H9 (cell line): ENCODE measurements around the gene LHFPL6. TPM values are rescaled to one million over a fixed set of nuclear protein-coding genes. Genes with fewer than 3 reads are reported as not detected.
A peak's percentile ranks its signal among the peaks of the same experiment; 100 is the strongest.

Source experiments
- DNase-seq: peaks from one replicate; pipeline ENCODE4 v3.0.0-alpha.2; 2017
- H2AFZ ChIP-seq: one replicate; pipeline ENCODE4 v1.6.1; 2013; ENCODE audit warnings: mild to moderate bottlenecking, low read length, control low read depth, moderate library complexity
- H2AK5ac ChIP-seq: 2 replicates; pipeline ENCODE4 v1.6.1; 2013; ENCODE audit warnings: low read length, control low read depth, mixed read lengths; ENCODE audit not compliant: insufficient read length
- H2BK120ac ChIP-seq: one replicate; pipeline ENCODE4 v1.6.1; 2013; ENCODE audit warnings: low read depth, mild to moderate bottlenecking, low read length, control low read depth, inconsistent platforms; ENCODE audit not compliant: poor library complexity, severe bottlenecking
- H2BK12ac ChIP-seq: 2 replicates; pipeline ENCODE4 v1.6.1; 2013; ENCODE audit warnings: low read length, control low read depth, mixed read lengths, low read depth; ENCODE audit not compliant: insufficient read length
- H2BK15ac ChIP-seq: 2 replicates; pipeline ENCODE4 v1.6.1; 2013; ENCODE audit warnings: low read depth, low read length, control low read depth
- H2BK20ac ChIP-seq: one replicate; pipeline ENCODE4 v1.6.1; 2013; ENCODE audit warnings: low read depth, mild to moderate bottlenecking, low read length, control low read depth, inconsistent platforms; ENCODE audit not compliant: poor library complexity, severe bottlenecking
- H2BK5ac ChIP-seq: 2 replicates; pipeline ENCODE4 v1.6.1; 2013; ENCODE audit warnings: low read length, control low read depth, mixed read lengths; ENCODE audit not compliant: insufficient read length
- H3K14ac ChIP-seq: 2 replicates; pipeline ENCODE4 v1.6.1; 2013; ENCODE audit warnings: low read length, control low read depth; ENCODE audit not compliant: insufficient read depth
- H3K18ac ChIP-seq: 2 replicates; pipeline ENCODE4 v1.6.1; 2013; ENCODE audit warnings: low read depth, mild to moderate bottlenecking, mixed read lengths, low read length, control low read depth; ENCODE audit not compliant: insufficient read length
- H3K23ac ChIP-seq: 2 replicates; pipeline ENCODE4 v1.6.1; 2013; ENCODE audit warnings: low read length, control low read depth, mixed read lengths, low read depth; ENCODE audit not compliant: insufficient read length
- H3K23me2 ChIP-seq: 2 replicates; pipeline ENCODE4 v1.6.1; 2013; ENCODE audit warnings: low read depth, mild to moderate bottlenecking, mixed read lengths, low read length, control low read depth; ENCODE audit not compliant: insufficient read length, poor library complexity, severe bottlenecking
- H3K27ac ChIP-seq: 2 replicates; pipeline ENCODE4 v1.5.1; 2013; ENCODE audit warnings: low read length, control low read depth, mixed read lengths, low read depth; ENCODE audit not compliant: insufficient read length
- H3K27me3 ChIP-seq: 2 replicates; pipeline ENCODE4 v1.6.1; 2013; ENCODE audit warnings: low read length, control low read depth, inconsistent platforms; ENCODE audit not compliant: insufficient read depth
- H3K4ac ChIP-seq: 2 replicates; pipeline ENCODE4 v1.6.1; 2013; ENCODE audit warnings: low read depth, mild to moderate bottlenecking, control low read depth, inconsistent platforms, low read length, moderate library complexity
- H3K4me1 ChIP-seq: 2 replicates; pipeline ENCODE4 v1.6.1; 2013; ENCODE audit warnings: low read length, control low read depth, inconsistent platforms; ENCODE audit not compliant: insufficient read depth
- H3K4me2 ChIP-seq: 2 replicates; pipeline ENCODE4 v1.6.1; 2013; ENCODE audit warnings: low read length, control low read depth, mixed read lengths; ENCODE audit not compliant: insufficient read length, insufficient read depth
- H3K56ac ChIP-seq: 2 replicates; pipeline ENCODE4 v1.6.1; 2013; ENCODE audit warnings: low read depth, mild to moderate bottlenecking, mixed read lengths, low read length, control low read depth; ENCODE audit not compliant: insufficient read length
- H3K79me1 ChIP-seq: 2 replicates; pipeline ENCODE4 v1.6.1; 2013; ENCODE audit warnings: low read depth, mild to moderate bottlenecking, moderate library complexity, low read length, control low read depth, inconsistent platforms; ENCODE audit not compliant: insufficient read depth, poor library complexity, severe bottlenecking
- H3K79me2 ChIP-seq: 2 replicates; pipeline ENCODE4 v1.6.1; 2013; ENCODE audit warnings: low read length, control low read depth, inconsistent platforms; ENCODE audit not compliant: insufficient read depth
- H3K9ac ChIP-seq: 2 replicates; pipeline ENCODE4 v1.6.1; 2013; ENCODE audit warnings: low read length, control low read depth, mixed read lengths; ENCODE audit not compliant: insufficient read length; ENCODE audit errors: extremely low read depth
- H3K9me3 ChIP-seq: one replicate; pipeline ENCODE4 v1.6.1; 2013; ENCODE audit warnings: low read depth, low read length, inconsistent platforms; ENCODE audit not compliant: control insufficient read depth
- H3T11ph ChIP-seq: one replicate; pipeline ENCODE4 v1.6.1; 2013; ENCODE audit warnings: mild to moderate bottlenecking, low read length, control low read depth, inconsistent platforms
- H4K20me1 ChIP-seq: one replicate; pipeline ENCODE4 v1.6.1; 2013; ENCODE audit not compliant: control insufficient read depth, insufficient read length, insufficient read depth
- H4K5ac ChIP-seq: 2 replicates; pipeline ENCODE4 v1.6.1; 2013; ENCODE audit warnings: low read depth, mild to moderate bottlenecking, mixed read lengths, low read length, control low read depth; ENCODE audit not compliant: insufficient read length
- H4K8ac ChIP-seq: replicated peaks from 2 replicates; pipeline ENCODE4 v1.6.1; 2013; ENCODE audit warnings: low read length, control low read depth, mixed read lengths, low read depth; ENCODE audit not compliant: insufficient read length
- H4K91ac ChIP-seq: 2 replicates; pipeline ENCODE4 v1.6.1; 2013; ENCODE audit warnings: low read depth, mild to moderate bottlenecking, moderate library complexity, mixed read lengths, low read length, control low read depth; ENCODE audit not compliant: insufficient read length
- H3K27ac Mint-ChIP-seq, 3 experiments: 2 replicates in 2 of 3; 3 replicates in 1 of 3; pipeline ENCODE4 v1.8.0; 2020 to 2021; ENCODE audit warnings: mixed read lengths in 3 of 3, mild to moderate bottlenecking in 1 of 3, moderate library complexity in 1 of 3
- H3K27me3 Mint-ChIP-seq: 2 replicates; pipeline ENCODE4 v1.8.0; 2021; ENCODE audit warnings: low read depth, mild to moderate bottlenecking, moderate library complexity, mixed read lengths
- H3K36me3 Mint-ChIP-seq, 3 experiments: 2 replicates in 2 of 3; 3 replicates in 1 of 3; pipeline ENCODE4 v1.8.0; 2020 to 2021; ENCODE audit warnings: low read depth in 3 of 3, mixed read lengths in 3 of 3; ENCODE audit not compliant: insufficient read depth in 1 of 3
- H3K4me1 Mint-ChIP-seq, 2 experiments: 2 replicates each; pipeline ENCODE4 v1.8.0; 2020; ENCODE audit warnings: mixed read lengths in 2 of 2
- H3K4me3 Mint-ChIP-seq, 2 experiments: 2 replicates in 1 of 2; 3 replicates in 1 of 2; pipeline ENCODE4 v1.8.0; 2020 to 2021; ENCODE audit warnings: mild to moderate bottlenecking in 2 of 2, mixed read lengths in 2 of 2, moderate library complexity in 1 of 2
- H3K9me3 Mint-ChIP-seq, 2 experiments: 2 replicates in 1 of 2; 3 replicates in 1 of 2; pipeline ENCODE4 v1.8.0; 2020; ENCODE audit warnings: mild to moderate bottlenecking in 2 of 2, mixed read lengths in 2 of 2, moderate library complexity in 1 of 2
- WGBS: extraction: QIAGEN DNeasy Blood & Tissue Kit; methylation state at CpG from one replicate; pipeline ENCODE4 v1.1.7; 2013; ENCODE audit warnings: missing lambda C conversion rate, low lambda C conversion rate, mixed read lengths; ENCODE audit not compliant: insufficient read length; ENCODE audit errors: extremely low coverage; 5-methylcytosine and 5-hydroxymethylcytosine counted together
- total RNA-seq: library from RNA; stranded (reverse); gene quantifications from 2 replicates; pipeline ENCODE4 v1.2.1, GENCODE V29; 2021
- TF ChIP-seq, protein P1 (sequence below): fragments of 200-600 bp; sonication (generic); conservative IDR thresholded peaks from 3 replicates; pipeline ENCODE4 v1.8.0; 2021; ENCODE audit warnings: antibody characterized with exemption, mild to moderate bottlenecking

The LHFPL6 gene
- total RNA-seq, 1 experiment from 2014 or later, result 3.5 TPM

DNA sequence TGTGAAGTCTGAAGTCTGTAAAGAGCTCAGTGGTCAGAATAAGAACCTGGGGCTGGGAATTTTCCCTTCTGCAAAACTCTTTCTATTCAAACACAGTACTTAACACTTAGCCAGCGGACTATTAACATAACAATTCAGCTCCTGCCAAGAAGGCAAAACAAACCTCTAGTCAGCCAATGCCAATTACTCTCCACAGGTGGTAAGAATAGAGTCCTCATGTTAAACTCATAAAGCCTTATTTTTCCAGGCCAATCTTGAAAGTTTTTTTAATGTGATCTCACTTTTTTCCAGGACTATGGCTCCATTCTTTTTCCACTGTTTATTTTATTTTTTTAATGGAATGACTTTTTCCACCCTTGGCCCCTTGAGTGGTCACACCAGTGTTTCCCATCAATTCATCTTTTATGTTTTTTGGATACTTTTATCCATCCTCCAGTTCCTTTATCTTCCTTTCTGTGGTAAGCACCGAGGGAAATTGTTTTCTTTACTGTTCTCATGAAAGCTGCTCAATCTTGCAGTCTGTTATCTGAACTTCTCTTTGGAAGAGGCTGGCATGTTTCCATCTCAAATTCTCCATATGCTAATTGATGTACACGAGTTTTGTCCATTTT, 217.3 kb downstream of the LHFPL6 start:
- Mint-ChIP-seq H3K27me3 (peaks cover 100% of the 10 kb centered on the region), H3K27ac (peak overlapping the region in 1 of 3 experiments; percentile 19; a peak in 2 of 7 replicates), H3K9me3 (peaks cover 5 to 6% of the 10 kb centered on the region in 2 experiments), H3K36me3 (peaks cover 0 to 7% (median 0%) of the 10 kb centered on the region in 3 experiments; a peak in 2 of 7 replicates), H3K4me3 (peak overlapping the region in 1 of 2 experiments; percentile 7; a peak in 2 of 5 replicates), H3K4me1 (peaks cover 22 to 26% of the 10 kb centered on the region in 2 experiments)
- Histone ChIP-seq H2BK15ac (no peak overlapping the region), H2BK5ac (no peak overlapping the region), H4K20me1 (no peaks in the 10 kb centered on the region), H3K23ac (no peak overlapping the region), H3K18ac (no peak overlapping the region), H3K79me1 (no peaks in the 10 kb centered on the region), H2BK20ac (no peak overlapping the region), H4K5ac (no peak overlapping the region), H2AK5ac (no peak overlapping the region), H3K4ac (no peak overlapping the region), H3K79me2 (no peaks in the 10 kb centered on the region), H3T11ph (no peak overlapping the region), H3K23me2 (no peaks in the 10 kb centered on the region), H2AFZ (no peak overlapping the region), H3K14ac (no peak overlapping the region), H3K27ac (no peak overlapping the region), H3K56ac (no peak overlapping the region), H3K4me1 (no peaks in the 10 kb centered on the region; the same call in 1 of the 2 replicates), H3K9me3 (no peaks in the 10 kb centered on the region), H3K4me2 (no peak overlapping the region), H3K9ac (no peak overlapping the region), H2BK12ac (no peak overlapping the region), H4K8ac (no peak overlapping the region), H2BK120ac (no peak overlapping the region), H4K91ac (no peak overlapping the region), H3K27me3 (peaks cover 80% of the 10 kb centered on the region)
- no CpG with 5 or more reads among the region's 3 CpGs for WGBS
- TF ChIP-seq, protein P1, sequence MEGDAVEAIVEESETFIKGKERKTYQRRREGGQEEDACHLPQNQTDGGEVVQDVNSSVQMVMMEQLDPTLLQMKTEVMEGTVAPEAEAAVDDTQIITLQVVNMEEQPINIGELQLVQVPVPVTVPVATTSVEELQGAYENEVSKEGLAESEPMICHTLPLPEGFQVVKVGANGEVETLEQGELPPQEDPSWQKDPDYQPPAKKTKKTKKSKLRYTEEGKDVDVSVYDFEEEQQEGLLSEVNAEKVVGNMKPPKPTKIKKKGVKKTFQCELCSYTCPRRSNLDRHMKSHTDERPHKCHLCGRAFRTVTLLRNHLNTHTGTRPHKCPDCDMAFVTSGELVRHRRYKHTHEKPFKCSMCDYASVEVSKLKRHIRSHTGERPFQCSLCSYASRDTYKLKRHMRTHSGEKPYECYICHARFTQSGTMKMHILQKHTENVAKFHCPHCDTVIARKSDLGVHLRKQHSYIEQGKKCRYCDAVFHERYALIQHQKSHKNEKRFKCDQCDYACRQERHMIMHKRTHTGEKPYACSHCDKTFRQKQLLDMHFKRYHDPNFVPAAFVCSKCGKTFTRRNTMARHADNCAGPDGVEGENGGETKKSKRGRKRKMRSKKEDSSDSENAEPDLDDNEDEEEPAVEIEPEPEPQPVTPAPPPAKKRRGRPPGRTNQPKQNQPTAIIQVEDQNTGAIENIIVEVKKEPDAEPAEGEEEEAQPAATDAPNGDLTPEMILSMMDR, result no peak
- DNase-seq, result peak; percentile 47
